DMS53 treated with DMSO at 0.1 percent for 48 hours (cell line): Measurements from ENCODE around the gene LAGE3.
A peak's percentile ranks its signal among the peaks of the same experiment; 100 is the strongest.
"Not testable (repeated sequence)": the region's sequence is repeated elsewhere in the genome, so short reads cannot be mapped to it uniquely, and the experiment has no call there.

Source experiments
- DNase-seq: peaks from one replicate; lab custom pipeline; 2025; ENCODE audit not compliant: unreplicated experiment; lab: John Stamatoyannopoulos, UW

Gene LAGE3

DNA sequence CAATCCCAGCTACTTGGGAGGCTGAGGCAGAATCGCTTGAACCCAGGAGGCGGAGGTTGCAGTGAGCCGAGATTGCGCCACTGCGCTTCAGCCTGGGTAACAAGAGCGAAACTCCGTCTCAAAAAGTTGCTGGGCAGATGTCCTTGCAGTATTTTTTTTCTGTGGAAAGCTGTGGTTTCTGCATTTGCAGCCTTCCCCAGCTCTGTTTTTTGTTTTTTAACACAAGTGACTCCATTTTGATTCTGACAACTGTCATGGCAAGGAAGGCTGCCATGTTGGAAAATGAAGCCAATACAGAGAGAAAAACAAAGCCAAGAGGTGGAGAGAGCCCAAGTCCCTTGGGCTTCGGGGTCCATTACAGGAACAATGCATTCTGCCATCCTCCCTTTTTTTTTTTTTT, 23.0 kb upstream of the LAGE3 start:
- DNase-seq = no peak

DNA sequence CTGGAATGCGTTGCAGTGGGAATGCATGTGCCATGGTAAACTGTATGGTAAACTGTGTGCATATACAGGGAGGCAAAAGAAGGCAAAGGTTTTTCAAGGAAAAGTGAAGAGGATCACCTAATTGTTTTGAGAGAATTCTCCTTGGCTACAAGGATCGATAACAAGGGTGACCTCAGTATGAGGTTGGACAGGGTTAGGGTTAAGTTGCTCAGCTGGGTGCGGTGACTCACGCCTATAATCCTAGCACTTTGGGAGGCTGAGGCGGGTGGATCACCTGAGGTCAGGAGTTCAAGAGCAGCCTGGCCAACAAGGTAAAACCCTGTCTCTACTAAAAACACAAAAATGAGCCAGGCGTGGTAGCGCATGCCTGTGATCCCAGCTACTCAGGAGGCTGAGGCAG, 22.3 kb upstream of the LAGE3 start:
- DNase-seq = not testable (repeated sequence)

GRCh38 chrX:154496591-154497137, 17.6 kb upstream of the LAGE3 start:
- DNase-seq = not testable (repeated sequence)

DNA sequence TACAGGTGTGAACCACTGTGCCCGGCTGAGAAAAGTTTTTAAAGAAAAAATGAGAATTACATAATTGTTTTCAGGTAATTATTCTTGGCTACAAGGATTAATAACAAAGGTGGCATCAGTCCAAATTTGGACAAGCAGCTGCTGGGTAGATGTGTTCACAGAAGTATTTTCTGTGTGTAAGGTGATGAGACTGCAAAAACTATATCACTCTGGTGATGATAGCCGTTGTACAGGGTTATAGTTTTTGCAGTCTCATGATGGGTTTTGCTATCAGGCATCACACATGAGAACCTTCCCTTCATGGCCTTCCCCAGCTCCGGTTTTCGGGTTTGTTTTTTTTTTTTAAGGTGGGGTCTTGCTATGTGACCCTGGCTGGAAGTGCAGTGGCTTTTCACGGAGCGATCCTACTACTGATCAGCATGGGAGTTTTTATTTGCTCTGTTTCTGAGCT, 16.4 kb upstream of the LAGE3 start:
- DNase-seq = no peak

GRCh38 chrX:154494715-154495114, 15.6 kb upstream of the LAGE3 start:
- DNase-seq = no peak

DNA sequence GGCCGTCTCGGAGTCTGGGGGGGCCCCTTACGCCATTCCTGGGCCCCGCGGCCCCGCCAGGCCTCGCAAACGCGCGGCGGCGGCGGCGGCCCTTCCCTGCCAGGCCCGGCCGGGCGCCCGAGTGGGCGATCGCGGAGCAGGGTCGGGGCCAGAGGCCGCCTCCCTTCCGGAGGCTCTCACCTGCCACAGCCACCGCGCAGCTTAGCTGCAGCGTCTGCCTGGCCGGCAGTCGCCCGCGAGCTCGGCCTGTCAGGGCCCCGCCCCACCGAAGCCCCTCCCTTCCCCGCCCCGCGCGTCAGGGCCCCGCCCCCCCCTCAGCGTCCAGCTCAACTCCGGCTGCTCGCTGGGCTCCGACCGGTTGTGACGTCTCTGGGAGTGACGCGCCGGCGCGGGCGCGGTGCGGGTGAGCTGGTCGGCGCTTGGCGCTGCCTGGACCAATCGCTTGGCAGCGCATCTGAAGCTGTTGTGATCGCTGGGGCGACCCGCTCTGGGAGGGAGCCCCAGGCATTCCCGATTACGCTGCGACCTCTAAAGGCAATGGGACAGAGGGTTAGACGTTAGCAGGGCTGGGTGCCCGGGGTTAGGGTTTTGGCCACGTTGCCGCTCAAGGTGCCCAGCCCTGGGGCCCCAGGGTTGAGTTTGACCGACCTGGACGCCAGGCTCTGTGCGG, 11.5 kb upstream of the LAGE3 start, which contains the start of gene SLC10A3:
TSS of gene SLC10A3 (minus strand) at position 216 of the 670 bp plus-strand sequence. CDS start 1,689 bp downstream, outside the sequence.
- peak; percentile 65 for DNase-seq

DNA sequence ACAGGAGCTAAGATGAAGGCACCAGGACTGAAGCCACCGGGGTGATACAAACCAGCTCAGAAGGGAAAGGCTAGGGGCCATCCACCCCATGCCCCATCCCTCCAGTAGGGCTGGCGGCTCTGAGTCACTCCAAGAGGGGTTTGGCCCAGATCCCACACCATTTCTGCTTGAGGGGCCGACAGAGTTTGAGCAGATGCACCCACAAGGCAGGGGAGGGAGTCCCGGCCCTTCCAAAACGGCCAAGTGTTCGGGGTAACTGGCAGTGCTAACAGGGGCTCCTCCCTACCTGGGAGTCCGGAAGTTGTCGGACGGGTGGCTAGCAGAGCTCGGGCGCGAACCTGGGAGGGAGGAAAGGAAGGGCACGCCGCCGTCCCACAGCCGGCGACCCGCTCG, 10.9 kb upstream of the LAGE3 start:
- no peak for DNase-seq

- no peak for DNase-seq
Observed at GRCh38 chrX:154489182-154489581, 10.1 kb upstream of the LAGE3 start.

GRCh38 chrX:154488336-154489075, 9.4 kb upstream of the LAGE3 start:
- DNase-seq = no peak

GRCh38 chrX:154487518-154488290, 8.6 kb upstream of the LAGE3 start:
- DNase-seq = no peak

DNA sequence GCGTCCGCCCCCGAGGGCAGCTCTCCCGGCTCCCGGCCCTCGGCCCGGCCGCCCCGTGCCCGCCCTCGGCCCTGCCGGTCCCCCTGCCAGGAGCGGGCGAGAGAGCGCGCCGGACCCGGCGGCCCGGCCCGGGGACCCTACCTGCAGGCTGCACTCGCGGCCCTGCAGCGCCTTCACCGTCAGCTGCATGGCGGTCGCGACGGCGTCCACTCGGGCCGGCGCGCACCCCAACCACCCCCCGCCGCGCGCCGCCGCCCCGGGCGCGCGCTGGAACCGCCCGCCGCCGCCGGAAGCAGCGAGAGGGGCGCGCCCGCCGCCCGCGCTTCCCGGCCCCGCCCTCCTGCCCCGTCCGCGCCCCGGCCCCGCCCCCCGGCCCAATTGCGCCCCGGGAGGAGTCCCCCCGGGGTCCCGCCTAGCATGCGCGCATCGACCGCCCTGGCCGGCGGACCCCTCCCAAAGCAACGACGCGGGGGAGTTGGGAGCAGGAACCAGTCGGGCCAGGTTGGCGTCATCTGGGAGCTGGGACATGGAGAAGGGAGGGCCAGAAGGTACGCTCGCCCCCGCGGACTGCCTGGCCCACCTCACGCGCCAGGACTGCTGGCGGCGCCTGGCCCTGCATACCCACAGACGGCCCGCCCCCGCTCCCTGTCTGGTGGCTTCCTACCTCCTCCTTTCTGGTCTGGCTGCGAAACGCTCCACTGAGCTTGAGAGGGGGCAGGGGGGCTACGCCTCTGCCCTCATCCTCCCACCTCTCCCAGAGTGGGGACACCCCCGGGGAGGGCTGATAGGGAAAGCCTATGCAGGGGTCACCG, 7.5 kb upstream of the LAGE3 start, which contains the start of gene UBL4A:
TSS of gene UBL4A (minus strand) at position 220 of the 812 bp plus-strand sequence. CDS start at position 189, 31 bp downstream.
- peak; percentile 16 for DNase-seq

GRCh38 chrX:154486052-154486395, 6.9 kb upstream of the LAGE3 start:
- no peak for DNase-seq

DNA sequence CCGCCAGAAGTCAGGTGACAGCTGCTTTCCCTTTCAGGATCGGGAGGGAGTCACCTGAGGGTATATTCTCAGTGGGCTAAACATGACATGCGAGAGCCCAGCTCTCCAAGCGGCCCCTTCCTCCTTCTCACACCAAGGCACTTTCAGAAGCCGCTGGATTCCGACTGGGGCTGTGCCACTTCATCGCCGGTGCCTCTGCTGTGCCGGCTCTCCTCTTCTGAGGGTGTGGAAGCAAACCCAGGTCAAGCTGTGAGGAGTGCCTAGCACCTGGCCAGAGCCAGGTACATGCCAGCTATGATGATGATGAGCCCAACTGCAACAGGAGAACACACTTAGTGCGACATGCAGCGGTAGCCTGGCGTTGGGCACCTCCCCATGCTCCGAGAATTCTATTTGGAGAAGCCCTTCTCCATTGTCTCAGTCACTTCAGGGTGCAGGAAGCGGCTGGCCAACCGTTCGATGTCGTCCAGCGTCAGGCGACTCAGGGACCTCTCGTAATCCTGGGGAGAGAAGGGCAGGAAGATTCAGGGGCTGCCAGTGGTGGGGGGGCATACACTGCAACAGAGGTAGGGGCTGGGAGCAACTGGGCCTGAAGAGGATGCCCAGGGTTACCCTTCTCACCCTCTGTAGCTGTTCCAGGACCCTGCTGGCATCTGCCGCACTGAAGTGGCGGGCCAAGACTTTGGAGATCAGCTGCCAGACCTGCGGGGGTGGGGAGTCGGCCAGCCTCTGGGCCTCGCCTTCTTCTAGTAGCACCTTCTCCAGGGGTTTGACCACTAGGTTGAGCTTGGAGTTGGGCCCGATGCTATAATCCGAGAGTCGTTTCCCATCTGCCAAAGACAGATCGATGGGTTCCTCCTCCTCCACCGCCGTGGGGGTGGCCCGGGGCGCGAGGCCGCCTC, 6.3 kb upstream of the LAGE3 start:
- no peak for DNase-seq

DNA sequence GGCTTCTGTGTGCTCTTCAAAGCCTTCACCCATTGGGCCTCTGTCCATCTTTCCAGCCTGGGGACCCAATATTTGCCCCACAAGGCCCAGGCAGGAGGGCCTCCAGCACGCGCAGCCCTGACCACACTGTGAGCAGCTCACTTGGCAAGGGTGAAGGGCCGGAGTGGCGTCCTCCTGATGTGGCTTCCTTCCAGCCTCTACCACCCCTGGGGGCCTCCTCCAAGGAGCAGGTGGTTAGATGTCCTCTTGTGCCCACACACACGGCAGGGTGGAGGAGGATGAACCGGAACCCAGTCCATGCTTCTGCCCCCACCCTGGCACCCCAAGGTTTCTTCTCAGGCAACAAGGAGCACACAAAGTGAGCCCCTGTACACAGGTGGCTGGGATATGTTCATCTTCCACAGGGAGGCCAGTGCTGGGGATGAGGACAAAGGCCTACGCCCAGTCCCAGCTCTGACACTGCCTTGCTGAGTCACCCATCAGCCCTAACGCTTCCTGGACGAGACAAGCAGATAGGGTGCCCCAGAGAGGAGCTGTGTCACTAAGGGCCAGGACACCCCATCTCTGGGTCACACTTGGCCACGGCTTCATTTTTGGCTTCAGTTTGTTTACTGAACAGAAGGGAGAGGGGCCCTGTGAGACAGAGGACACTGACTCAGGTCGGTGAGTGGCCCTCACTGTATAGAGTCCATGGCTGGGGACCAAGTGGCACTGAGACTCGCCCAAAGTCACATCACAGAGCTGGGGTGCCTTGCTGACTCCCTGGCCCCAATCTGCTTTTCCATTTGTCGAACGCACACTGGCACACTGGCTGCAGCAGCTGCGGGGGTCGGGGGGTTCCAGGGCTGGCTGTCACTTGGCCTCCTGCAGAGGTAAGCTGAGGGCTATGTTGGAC, 5.4 kb upstream of the LAGE3 start:
- DNase-seq = no peak

DNA sequence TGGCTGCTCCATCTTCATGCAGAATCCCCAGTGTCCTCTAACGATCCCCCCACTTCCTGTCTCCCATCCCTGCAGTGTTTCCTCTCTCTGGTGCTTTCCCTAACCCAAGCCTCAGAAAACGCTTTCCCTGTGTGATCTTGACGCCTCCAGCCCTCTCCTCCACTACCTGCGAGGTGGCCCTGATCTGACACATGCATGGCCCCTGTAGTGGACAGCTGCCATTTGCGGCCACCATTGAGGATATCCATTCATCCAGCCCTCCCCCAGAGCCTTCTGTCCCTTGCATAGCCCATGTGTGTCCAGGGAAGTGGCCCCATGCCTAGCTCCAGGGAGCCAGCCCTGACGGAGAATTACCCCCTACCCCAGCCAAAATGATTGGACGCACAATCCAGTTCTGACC, 4.2 kb upstream of the LAGE3 start:
- no peak for DNase-seq

DNA sequence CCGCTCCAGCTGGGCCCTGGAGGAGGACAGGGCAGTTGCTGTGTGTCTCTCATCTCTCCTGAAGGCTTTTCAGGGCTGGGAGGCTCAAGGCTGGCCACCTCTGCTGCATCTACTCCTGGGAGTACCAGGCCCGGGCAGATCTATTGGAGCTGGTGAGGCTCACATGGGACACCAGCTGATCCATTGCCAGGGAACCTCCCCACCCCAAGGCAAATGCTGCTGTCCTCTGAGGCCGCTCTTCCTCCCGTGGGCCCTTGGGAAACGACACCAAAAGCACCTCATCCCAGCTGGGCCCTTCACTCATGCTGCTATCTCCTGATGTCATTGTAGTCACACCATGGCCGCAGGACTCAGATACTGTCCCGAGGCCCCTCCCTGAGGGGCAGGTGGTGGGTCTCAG, 3.7 kb upstream of the LAGE3 start:
- DNase-seq = no peak

GRCh38 chrX:154481911-154482601, 3.0 kb upstream of the LAGE3 start:
- no peak for DNase-seq

DNA sequence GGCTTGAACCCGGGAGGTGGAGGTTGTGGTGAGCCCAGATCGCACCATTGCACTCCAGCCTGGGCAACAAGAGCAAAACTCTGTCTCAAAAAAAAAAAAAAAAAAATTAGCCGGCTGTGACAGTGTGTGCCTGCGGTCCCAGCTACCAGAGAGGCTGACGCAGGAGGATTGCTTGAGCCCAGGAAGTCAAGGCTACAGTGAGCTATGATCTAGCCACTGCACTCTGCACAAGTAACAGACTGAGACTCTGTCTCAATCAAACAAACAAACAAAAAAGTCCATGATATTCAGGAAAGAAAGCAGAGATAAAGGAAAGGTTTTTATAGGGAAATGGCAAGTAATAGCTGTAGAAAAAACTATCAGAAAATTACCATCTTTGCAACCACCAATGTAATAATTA, 2.1 kb upstream of the LAGE3 start:
- no peak for DNase-seq
